Measurements from ENCODE around the gene ALK.

ALK gene

DNA sequence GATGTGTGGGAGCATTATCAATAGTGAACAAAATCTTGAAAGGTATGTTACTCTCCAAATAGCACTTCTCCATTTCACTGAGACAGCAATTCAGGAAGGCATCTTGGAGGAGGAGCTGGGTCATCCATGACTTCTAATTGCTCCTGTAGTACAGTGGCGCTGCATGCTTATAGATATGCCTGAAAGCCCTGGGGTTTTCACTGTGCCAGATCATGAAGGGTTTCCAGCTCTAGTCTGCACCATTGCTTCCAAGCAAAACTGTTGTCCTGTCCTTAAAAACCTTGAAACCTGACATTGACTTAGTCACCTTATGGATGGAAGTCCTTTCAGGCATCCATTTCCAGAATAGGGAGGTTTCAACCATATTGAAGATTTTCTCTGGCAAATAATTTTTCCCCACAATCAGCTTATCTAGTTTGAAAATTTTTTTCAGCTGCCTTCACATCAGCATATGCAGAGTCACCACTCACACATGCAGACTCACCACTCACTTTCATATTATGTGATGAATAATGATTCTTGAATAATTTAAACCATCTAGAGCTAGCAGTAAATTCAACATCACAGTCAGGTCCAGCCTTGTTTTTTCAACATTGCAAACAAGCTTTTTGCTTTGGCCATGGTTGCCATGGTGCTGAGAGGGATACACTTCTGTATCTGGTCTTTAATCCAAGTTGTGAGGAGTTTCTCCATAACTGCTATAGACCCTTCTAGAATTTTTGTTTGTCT is 509.0 kb downstream of the ALK start:
- TF ChIP-seq, protein P1, sequence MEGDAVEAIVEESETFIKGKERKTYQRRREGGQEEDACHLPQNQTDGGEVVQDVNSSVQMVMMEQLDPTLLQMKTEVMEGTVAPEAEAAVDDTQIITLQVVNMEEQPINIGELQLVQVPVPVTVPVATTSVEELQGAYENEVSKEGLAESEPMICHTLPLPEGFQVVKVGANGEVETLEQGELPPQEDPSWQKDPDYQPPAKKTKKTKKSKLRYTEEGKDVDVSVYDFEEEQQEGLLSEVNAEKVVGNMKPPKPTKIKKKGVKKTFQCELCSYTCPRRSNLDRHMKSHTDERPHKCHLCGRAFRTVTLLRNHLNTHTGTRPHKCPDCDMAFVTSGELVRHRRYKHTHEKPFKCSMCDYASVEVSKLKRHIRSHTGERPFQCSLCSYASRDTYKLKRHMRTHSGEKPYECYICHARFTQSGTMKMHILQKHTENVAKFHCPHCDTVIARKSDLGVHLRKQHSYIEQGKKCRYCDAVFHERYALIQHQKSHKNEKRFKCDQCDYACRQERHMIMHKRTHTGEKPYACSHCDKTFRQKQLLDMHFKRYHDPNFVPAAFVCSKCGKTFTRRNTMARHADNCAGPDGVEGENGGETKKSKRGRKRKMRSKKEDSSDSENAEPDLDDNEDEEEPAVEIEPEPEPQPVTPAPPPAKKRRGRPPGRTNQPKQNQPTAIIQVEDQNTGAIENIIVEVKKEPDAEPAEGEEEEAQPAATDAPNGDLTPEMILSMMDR (IDR thresholded peaks at IDR 0.05; ENCODE audit: borderline replicate concordance, insufficient read depth, low read depth, low read length), result no peak
- no peak overlapping the region for H3K4me3 ChIP-seq (ENCODE audit: low read depth, low read length)

DNA sequence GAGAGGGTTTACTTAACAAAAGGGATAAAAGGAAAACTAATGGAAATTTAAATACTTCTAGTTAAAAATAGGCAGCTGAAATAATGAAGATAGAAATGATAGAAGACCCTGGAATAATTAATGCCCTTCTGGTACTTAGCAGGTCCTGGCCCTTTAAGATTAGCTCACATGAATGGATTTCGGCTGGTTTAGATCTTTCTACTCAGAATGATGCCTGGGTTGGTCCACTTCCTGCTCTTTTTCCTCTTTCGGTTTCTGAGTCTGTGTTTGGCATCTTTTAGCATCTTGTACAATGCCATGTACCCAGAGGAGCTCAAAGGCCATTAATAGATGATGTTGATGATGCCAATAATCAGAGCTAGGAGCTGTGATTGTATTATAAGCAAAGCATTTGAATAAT is 515.7 kb downstream of the ALK start:
- TF ChIP-seq, protein P1 (IDR thresholded peaks at IDR 0.05; ENCODE audit: borderline replicate concordance, insufficient read depth, low read depth, low read length), result no peak
- H3K4me3 ChIP-seq (ENCODE audit: low read depth, low read length), result no peak overlapping the region

DNA sequence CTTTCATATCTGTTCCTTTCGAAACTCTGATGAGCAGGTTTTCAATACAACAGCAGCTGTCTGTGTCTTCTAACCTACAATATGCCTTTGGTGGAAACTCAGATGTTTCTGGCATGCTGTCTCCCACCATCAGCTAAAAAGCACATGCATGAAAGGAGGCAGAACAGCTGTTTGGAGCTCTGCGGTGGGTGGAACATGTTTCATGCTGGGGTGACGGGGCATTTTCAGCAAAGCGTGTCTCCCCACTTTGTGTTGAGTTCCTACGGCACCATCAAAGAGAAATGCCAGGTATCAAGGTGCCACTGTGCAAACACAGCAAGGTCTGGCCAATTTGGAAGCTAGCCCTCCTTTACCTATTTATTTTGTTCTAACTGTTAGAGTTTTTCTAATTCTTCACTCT is 516.1 kb downstream of the ALK start:
- TF ChIP-seq, protein P1 (IDR thresholded peaks at IDR 0.05; ENCODE audit: borderline replicate concordance, insufficient read depth, low read depth, low read length), result no peak

DNA sequence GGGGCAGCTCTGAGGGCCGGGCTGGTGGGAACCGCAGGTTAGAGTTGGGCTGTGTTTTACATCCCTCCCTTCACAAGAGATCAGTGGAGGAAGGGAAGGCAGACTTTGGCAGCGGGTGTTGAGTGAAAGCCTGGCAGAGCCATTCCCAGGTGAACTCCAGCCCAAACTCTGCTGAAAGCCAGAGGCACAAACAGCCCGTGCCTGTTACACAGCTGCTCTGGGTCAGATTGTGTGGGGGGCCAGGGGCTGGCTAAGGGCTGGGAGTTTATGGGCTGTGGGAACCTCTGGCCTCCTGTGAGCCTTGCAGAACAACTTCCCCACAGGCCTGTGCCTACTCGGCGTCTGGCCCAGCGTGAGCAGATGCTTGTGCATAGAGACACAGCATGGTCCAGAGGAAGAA is 519.4 kb downstream of the ALK start:
- no peak overlapping the region for H3K4me3 ChIP-seq (ENCODE audit: low read depth, low read length)
- TF ChIP-seq, protein P1 (IDR thresholded peaks at IDR 0.05; ENCODE audit: borderline replicate concordance, insufficient read depth, low read depth, low read length), result no peak

More for the DNA sequence above, 516.1 kb downstream of the ALK start:
- H3K4me3 ChIP-seq (ENCODE audit: low read depth, low read length), result no peak overlapping the region

DNA sequence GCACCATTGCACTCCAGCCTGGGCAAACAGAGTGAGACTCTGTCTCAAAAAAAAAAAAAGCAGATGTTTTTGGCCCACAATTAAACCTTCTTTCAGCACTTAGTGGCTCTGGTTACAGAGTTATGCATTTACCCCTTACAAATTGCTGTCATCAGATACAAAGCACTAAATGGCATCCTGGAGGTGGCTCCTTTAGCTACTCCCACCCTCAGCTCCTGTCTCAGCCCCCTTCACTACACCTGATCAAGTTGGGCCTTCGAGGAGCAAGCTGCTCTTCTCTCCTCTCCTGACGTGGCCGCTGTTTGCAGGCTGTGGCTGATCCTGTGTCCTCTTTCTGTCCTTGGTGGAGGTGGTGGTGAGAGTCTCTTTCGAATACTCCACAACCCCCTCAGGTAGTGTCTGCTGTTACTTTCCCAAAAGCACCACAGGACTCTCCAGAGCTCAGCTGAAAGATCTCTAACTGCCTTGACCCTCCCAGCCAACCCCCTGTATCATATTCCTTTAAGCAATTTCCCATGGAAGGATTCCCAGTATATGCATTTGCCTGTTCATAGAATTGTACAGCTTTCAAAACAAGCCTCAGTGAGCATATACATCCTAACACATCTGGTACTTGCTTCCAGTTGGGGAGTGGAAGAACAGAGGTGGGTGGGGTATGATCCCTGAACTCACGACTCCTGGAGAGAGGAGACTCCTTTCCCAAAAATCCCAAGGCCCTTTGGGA is 520.3 kb downstream of the ALK start:
- H3K4me3 ChIP-seq (ENCODE audit: low read depth, low read length), result no peak overlapping the region
- TF ChIP-seq, protein P1 (IDR thresholded peaks at IDR 0.05; ENCODE audit: borderline replicate concordance, insufficient read depth, low read depth, low read length), result no peak

DNA sequence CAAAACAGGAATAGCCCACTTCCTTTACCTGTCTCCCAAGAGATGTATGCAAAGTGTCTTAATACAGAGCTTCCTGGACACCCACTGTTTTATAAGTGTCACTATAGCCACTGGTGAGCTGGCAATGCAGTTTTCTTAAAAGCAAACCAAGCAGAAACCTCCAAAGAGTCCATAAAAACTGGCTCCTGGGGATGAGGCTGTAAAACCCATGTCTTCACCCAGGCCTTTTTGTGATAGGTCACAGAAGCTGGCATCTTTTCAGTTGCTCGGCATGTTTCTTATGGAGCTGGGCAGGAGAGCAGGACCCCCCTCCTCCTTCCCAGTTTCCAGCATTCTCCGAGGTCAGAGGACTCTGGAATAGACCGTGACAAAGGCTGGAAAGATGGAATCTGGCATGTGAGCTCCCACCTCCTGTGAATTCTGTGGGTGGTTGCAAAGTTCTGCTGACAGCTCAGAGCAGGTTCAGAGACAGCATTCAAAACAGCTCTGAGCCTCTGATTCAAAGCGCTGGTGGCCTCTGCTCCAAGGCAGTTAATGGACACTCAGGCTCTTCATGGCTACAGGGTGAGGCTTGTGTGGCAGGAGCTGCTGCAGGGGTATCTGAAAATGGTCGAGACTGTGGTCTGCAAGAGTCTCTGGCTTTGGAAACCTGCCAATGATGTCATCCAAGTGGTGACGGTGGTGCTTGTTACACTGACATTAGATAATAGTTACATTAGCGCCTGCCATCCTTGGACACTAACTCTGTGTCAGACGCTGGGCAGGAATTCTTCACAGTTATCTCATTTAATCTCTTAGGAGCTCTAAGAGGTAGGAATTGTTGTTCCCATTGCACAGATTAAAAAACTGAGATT is 522.8 kb downstream of the ALK start:
- TF ChIP-seq, protein P1 (IDR thresholded peaks at IDR 0.05; ENCODE audit: borderline replicate concordance, insufficient read depth, low read depth, low read length), result no peak
- no peak overlapping the region for H3K4me3 ChIP-seq (ENCODE audit: low read depth, low read length)
